Hippocampal formation (tissue), 2 donors: ENCODE results near the gene FOXI1.
"Not testable (repeated sequence)": the region's sequence is repeated elsewhere in the genome, so short reads cannot be mapped to it uniquely, and the experiment has no call there.

ENCODE experiments used
- DNase-seq, 2 donors: peaks; one replicate each; lab custom pipeline; 2025; lab: John Stamatoyannopoulos, UW

Gene FOXI1

GRCh38 chr5:170126061-170126460 is 20.4 kb downstream of the FOXI1 start:
- no peak for DNase-seq

GRCh38 chr5:170126626-170127025 is 20.9 kb downstream of the FOXI1 start:
- DNase-seq: no peak

- DNase-seq: no peak
Measured at GRCh38 chr5:170131235-170131634, 25.5 kb downstream of the FOXI1 start.

- DNase-seq: no peak
Measured at GRCh38 chr5:170132269-170132975, 26.7 kb downstream of the FOXI1 start.

GRCh38 chr5:170132976-170133448 is 27.3 kb downstream of the FOXI1 start:
- no peak for DNase-seq

- DNase-seq: no peak
Measured at GRCh38 chr5:170135796-170136490, 30.2 kb downstream of the FOXI1 start.

- no peak for DNase-seq
Measured at GRCh38 chr5:170136506-170136905, 30.8 kb downstream of the FOXI1 start.

- no peak for DNase-seq
Measured at GRCh38 chr5:170137694-170138214, 32.1 kb downstream of the FOXI1 start.

GRCh38 chr5:170138273-170138672 is 32.6 kb downstream of the FOXI1 start:
- DNase-seq: no peak

GRCh38 chr5:170139786-170140335 is 34.2 kb downstream of the FOXI1 start:
- DNase-seq: no peak

- not testable (repeated sequence) for DNase-seq
Measured at GRCh38 chr5:170141196-170141595, 35.5 kb downstream of the FOXI1 start.

- DNase-seq: no peak
Measured at GRCh38 chr5:170141636-170142035, 35.9 kb downstream of the FOXI1 start.

- DNase-seq: no peak
Measured at GRCh38 chr5:170142196-170142595, 36.5 kb downstream of the FOXI1 start.

GRCh38 chr5:170143091-170143490 is 37.4 kb downstream of the FOXI1 start:
- DNase-seq: no peak

- DNase-seq: no peak
Measured at GRCh38 chr5:170143710-170144109, 38.0 kb downstream of the FOXI1 start.

- no peak for DNase-seq
Measured at GRCh38 chr5:170144286-170145023, 38.8 kb downstream of the FOXI1 start.

GRCh38 chr5:170145462-170145861 is 39.8 kb downstream of the FOXI1 start:
- no peak for DNase-seq

GRCh38 chr5:170147051-170147752 is 41.5 kb downstream of the FOXI1 start:
- DNase-seq: no peak

GRCh38 chr5:170147753-170148264 is 42.1 kb downstream of the FOXI1 start:
- no peak for DNase-seq

GRCh38 chr5:170148430-170149205 is 42.9 kb downstream of the FOXI1 start:
- no peak for DNase-seq

GRCh38 chr5:170149206-170149515 is 43.5 kb downstream of the FOXI1 start:
- DNase-seq: no peak
